Upper lobe of right lung (tissue), 1 donor: ENCODE results near the gene OSBP2. TPM values are rescaled to one million over a fixed set of nuclear protein-coding genes. Genes with fewer than 3 reads are reported as not detected.
"Not testable (repeated sequence)": the region's sequence is repeated elsewhere in the genome, so short reads cannot be mapped to it uniquely, and the experiment has no call there.

ENCODE experiments used
- ATAC-seq: fragments of 200-7000 bp; cut with Tn5 transposase; one replicate; pipeline ENCODE4 v1.9.1; 2020; ENCODE audit warnings: mild to moderate bottlenecking, moderate library complexity
- DNase-seq: peaks from one replicate; pipeline ENCODE4 v3.0.0-alpha.2; 2020
- H3K27ac ChIP-seq: fragments of 200-600 bp; one replicate; pipeline ENCODE4 v1.8.0; 2022
- H3K27me3 ChIP-seq: fragments of 200-600 bp; one replicate; pipeline ENCODE4 v1.8.0; 2022; ENCODE audit warnings: mild to moderate bottlenecking
- H3K36me3 ChIP-seq: fragments of 200-600 bp; one replicate; pipeline ENCODE4 v1.8.0; 2022
- H3K4me1 ChIP-seq: fragments of 200-600 bp; one replicate; pipeline ENCODE4 v1.8.0; 2022
- H3K4me3 ChIP-seq: fragments of 200-600 bp; one replicate; pipeline ENCODE4 v1.8.0; 2022; ENCODE audit warnings: mild to moderate bottlenecking
- H3K9me3 ChIP-seq: fragments of 200-600 bp; one replicate; pipeline ENCODE4 v1.8.0; 2022
- intact Hi-C: fragments of 100-400 bp; cut with DNase I; formaldehyde crosslinking; loops from one replicate; pipeline ENCODE4 v1.11.0; 2022
- total RNA-seq: library from RNA; stranded (reverse); fragmentation: NEBNext Ultra II Directional; extraction: Animal tissue kit (Norgen Biotek cat#: 25700); gene quantifications from one replicate; pipeline ENCODE4 v1.2.1, GENCODE V29; 2021
- TF ChIP-seq, protein P1 (sequence below): fragments of 200-600 bp; IDR thresholded peaks from one replicate; pipeline ENCODE4 v1.8.0; 2022; ENCODE audit warnings: antibody characterized with exemption
- donor health status: DM: no; HTN: yes; CAD: no; lungs with severe emphysema.

OSBP2 gene
- total RNA-seq, 1 donor from 2014 or later, result 6.0 TPM

DNA sequence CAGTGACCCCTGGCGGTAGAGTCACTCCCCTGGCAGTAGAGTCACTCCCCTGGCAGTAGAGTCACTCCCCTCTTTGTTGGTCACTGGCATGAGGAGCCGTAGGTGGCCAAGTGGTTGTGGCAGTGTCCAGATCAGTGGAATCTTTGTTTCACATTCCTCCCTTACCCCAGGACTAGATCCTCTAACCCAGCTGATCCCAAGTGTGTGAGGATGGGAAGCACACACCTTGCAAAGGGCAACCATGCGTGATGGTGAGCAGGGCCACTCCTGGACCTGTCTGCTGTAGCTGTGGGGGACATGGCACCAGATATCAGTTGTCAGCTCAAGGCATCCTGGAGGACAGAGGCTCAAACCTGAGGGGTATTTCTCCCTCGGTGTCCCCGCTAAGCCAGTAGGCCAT, 37.8 kb downstream of the OSBP2 start:
- Histone ChIP-seq H3K4me1 (no peaks in the 10 kb centered on the region), H3K27ac (no peak overlapping the region), H3K9me3 (no peaks in the 10 kb centered on the region), H3K36me3 (no peaks in the 10 kb centered on the region), H3K4me3 (no peak overlapping the region), H3K27me3 (no peaks in the 10 kb centered on the region)
- TF ChIP-seq, protein P1, sequence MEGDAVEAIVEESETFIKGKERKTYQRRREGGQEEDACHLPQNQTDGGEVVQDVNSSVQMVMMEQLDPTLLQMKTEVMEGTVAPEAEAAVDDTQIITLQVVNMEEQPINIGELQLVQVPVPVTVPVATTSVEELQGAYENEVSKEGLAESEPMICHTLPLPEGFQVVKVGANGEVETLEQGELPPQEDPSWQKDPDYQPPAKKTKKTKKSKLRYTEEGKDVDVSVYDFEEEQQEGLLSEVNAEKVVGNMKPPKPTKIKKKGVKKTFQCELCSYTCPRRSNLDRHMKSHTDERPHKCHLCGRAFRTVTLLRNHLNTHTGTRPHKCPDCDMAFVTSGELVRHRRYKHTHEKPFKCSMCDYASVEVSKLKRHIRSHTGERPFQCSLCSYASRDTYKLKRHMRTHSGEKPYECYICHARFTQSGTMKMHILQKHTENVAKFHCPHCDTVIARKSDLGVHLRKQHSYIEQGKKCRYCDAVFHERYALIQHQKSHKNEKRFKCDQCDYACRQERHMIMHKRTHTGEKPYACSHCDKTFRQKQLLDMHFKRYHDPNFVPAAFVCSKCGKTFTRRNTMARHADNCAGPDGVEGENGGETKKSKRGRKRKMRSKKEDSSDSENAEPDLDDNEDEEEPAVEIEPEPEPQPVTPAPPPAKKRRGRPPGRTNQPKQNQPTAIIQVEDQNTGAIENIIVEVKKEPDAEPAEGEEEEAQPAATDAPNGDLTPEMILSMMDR, result no peak
- intact Hi-C loops, result no loop called here
- DNase-seq (no peak), ATAC-seq (no peak)

DNA sequence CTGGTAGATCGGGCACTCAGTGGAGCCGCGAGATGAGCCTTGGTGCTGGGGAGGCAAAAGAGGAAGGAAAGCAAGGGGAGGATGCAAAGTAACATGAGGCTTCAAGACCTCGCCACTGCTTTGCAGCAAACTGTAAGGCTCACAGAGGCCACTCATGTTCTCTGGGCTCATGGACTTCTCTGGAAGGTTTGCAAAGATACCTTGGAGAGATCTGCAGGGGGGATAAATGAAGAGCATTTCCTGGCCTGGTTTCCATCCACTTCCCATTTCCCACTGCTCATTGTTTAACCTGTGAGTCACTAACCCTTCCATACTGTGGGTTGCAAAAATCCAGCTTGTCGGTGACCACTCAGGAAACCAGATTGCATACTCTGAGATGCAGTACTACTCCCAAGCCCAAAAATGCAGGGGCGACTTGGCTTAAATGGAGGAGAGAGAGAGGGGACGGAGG, 38.5 kb downstream of the OSBP2 start:
- ATAC-seq, result no peak
- Histone ChIP-seq H3K4me1 (no peaks in the 10 kb centered on the region), H3K9me3 (no peaks in the 10 kb centered on the region), H3K27me3 (no peaks in the 10 kb centered on the region), H3K27ac (no peak overlapping the region), H3K36me3 (no peaks in the 10 kb centered on the region), H3K4me3 (no peak overlapping the region)
- intact Hi-C loops, result no loop called here
- TF ChIP-seq, protein P1, result no peak
- no peak for DNase-seq

DNA sequence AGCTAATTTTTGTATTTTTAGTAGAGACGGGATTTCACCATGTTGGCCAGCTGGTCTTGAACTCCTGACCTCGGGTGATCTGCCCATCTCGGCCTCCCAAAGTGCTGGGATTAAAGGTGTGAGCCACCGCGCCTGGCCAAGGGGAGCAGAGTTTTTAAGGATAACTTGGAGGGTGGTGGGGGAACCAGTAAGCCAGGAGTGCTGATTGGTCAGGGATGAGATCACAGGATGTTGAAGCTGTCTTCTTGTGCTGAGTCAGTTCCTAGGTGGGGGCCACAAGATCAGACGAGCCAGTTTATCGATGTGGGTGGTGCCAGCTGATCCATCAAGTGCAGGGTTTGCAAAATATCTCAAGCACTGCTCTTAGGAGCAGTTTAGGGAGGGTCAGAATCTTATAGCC, 45.3 kb downstream of the OSBP2 start:
- not testable (repeated sequence) for DNase-seq, H3K27ac ChIP-seq

DNA sequence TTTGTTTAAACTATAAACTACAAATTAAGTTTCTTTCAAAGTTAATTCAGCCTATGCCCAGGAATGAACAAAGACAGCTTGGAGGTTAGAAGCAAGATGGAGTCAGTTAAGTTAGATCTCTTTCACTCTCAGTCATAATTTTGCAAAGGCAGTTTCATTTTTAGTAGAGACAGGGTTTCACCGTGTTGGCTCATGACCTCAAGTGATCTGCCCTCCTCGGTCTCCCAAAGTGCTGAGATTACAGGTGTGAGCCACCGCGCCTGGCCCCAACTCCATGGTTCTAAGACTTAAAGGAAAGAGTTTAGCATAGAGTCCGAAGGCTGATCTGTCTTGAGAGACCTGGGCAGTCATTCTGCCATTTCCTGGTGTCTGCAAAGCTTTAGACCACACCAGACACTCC, 45.8 kb downstream of the OSBP2 start:
- H3K9me3 ChIP-seq, intact Hi-C loops, DNase-seq, H3K27ac ChIP-seq, H3K36me3 ChIP-seq, H3K27me3 ChIP-seq, H3K4me1 ChIP-seq, H3K4me3 ChIP-seq, ATAC-seq: not testable (repeated sequence)

More for the DNA sequence above, 45.3 kb downstream of the OSBP2 start:
- H3K4me3 ChIP-seq, H3K27me3 ChIP-seq, ATAC-seq, intact Hi-C loops, H3K9me3 ChIP-seq, H3K4me1 ChIP-seq, H3K36me3 ChIP-seq: not testable (repeated sequence)

DNA sequence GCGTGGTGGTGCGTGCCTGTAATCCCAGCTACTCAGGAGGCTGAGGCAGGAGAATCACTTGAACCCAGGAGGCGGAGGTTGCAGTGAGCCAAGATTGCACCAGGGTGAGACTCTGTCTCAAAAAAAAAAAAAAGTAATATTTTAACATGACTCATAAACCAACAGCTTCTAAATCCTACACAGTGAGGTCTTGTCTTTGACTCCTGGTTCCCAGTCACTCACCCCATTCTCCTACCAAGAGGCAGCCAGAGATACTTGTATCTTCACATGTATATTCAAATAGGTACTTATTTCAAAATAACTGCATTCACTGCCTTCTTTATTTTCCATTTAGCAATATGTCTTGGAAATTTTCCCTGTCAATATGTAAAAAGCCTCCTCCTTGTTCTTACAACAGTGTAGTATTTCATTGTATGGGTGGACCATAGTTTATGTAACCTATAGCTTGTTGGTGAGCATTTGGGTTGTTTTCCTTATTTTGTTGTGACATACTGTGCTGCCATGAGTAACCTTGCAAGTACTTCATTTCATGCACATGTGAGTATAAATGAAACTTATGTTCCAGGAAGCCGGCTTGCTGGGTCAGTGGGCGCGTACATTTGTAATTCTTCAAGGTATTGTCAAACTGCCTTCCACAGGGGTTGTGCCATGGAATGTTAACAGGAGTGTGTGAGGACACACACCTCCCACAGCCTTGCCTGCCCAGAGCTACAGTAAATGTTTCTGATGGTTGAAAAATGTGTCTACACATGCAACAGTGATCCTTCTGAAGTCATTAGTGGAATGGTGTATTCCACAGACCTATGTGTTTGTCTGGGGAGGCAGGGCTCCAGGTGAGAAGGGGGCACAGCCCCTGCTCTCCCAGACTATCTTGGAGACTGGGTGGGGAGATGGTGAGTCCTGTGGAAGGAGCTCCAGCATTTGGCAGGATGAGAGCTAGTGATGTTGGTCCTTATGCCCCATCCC, 47.9 kb downstream of the OSBP2 start:
- no peak for DNase-seq
- no peak for ATAC-seq
- Histone ChIP-seq H3K27ac (no peak overlapping the region), H3K4me3 (no peak overlapping the region), H3K36me3 (no peaks in the 10 kb centered on the region), H3K9me3 (no peaks in the 10 kb centered on the region), H3K27me3 (no peaks in the 10 kb centered on the region), H3K4me1 (no peaks in the 10 kb centered on the region)
- intact Hi-C loops, result no loop called here
- TF ChIP-seq, protein P1, result no peak

DNA sequence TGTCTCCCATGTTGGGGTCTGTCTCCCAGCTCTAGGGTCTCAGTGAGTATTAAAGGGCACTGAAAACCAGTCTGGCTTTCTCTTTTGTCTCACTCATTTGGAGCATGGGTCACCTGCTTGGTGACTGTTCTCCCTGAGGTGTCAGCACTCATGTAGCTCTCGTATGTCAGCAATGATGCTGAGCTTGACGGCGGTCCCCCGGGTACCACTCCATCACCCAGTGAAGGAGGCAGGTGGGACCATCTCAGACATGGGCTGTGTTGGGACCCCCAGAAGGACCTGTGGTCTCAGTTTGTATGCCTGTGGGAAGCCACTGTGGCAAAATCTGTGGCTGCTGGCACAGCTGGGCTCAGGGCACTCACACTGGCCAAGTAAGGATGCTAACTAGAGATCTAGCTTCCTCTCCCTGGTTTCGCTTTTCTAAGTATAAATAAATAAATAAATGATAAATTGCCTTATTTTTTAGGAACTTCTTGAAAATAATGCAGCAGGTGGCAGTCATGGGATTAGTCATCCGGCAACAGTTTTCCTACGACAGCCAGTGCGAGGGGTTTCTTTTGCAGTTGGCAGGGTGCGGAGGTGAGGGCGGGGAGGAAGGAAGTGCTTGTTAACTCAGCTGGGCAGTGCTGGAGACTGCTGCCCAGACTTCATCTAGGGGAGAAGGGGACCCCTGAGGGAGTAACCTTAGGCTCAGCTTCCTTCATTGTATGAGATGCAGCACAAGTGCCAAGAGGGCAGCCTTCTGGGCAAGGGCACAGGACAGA, 48.8 kb downstream of the OSBP2 start:
- no peak for ATAC-seq
- intact Hi-C loops, result no loop called here

More for the DNA sequence above, 48.8 kb downstream of the OSBP2 start:
- no peaks in the 10 kb centered on the region for H3K27me3 ChIP-seq
- no peak for DNase-seq
- H3K4me3 ChIP-seq, result no peak overlapping the region
- H3K4me1 ChIP-seq, result no peaks in the 10 kb centered on the region
- TF ChIP-seq, protein P1, result no peak
- no peaks in the 10 kb centered on the region for H3K9me3 ChIP-seq
- no peaks in the 10 kb centered on the region for H3K36me3 ChIP-seq
- no peak overlapping the region for H3K27ac ChIP-seq
